Hematopoietic multipotent progenitor cell treated with erythropoietin and hydrocortisone succinate and interleukin-3 and kit ligand, for 4 days (in vitro differentiated cells): Measurements from ENCODE around the gene FSTL4.

Source experiments
- DNase-seq: peaks from one replicate; pipeline ENCODE4 v3.0.0-alpha.2; 2015

Gene FSTL4

GRCh38 chr5:133423618-133424282 lies 188.6 kb downstream of the FSTL4 start:
- peak; percentile 74 for DNase-seq

GRCh38 chr5:133423011-133423617 lies 189.2 kb downstream of the FSTL4 start:
- DNase-seq: no peak

- DNase-seq: no peak
Observed at GRCh38 chr5:133421806-133422205, 190.5 kb downstream of the FSTL4 start.

- DNase-seq: peak; percentile 69
Observed at GRCh38 chr5:133421394-133421793, 190.9 kb downstream of the FSTL4 start.

GRCh38 chr5:133420440-133421301 lies 191.7 kb downstream of the FSTL4 start:
- no peak for DNase-seq

- DNase-seq: no peak
Observed at GRCh38 chr5:133415906-133416305, 196.4 kb downstream of the FSTL4 start.

GRCh38 chr5:133415506-133415905 lies 196.8 kb downstream of the FSTL4 start:
- no peak for DNase-seq

GRCh38 chr5:133412661-133413060 lies 199.7 kb downstream of the FSTL4 start:
- no peak for DNase-seq

GRCh38 chr5:133410335-133410828 lies 202.0 kb downstream of the FSTL4 start:
- no peak for DNase-seq

GRCh38 chr5:133409210-133409674 lies 203.1 kb downstream of the FSTL4 start:
- DNase-seq: no peak

GRCh38 chr5:133408322-133408721 lies 204.0 kb downstream of the FSTL4 start:
- no peak for DNase-seq

GRCh38 chr5:133406977-133407632 lies 205.2 kb downstream of the FSTL4 start:
- DNase-seq: no peak

GRCh38 chr5:133406208-133406976 lies 205.9 kb downstream of the FSTL4 start:
- no peak for DNase-seq

- no peak for DNase-seq
Observed at GRCh38 chr5:133405275-133406034, 206.9 kb downstream of the FSTL4 start.

- DNase-seq: peak; percentile 15
Observed at GRCh38 chr5:133404724-133405123, 207.6 kb downstream of the FSTL4 start.

GRCh38 chr5:133403741-133404364 lies 208.5 kb downstream of the FSTL4 start:
- no peak for DNase-seq

GRCh38 chr5:133402775-133403174 lies 209.6 kb downstream of the FSTL4 start:
- no peak for DNase-seq

- no peak for DNase-seq
Observed at GRCh38 chr5:133401731-133402347, 210.5 kb downstream of the FSTL4 start.

- no peak for DNase-seq
Observed at GRCh38 chr5:133400831-133401351, 211.4 kb downstream of the FSTL4 start.

GRCh38 chr5:133400120-133400519 lies 212.2 kb downstream of the FSTL4 start:
- DNase-seq: no peak
